Endothelial cell of umbilical vein (primary cell): Measurements from ENCODE around the gene MTNR1B. TPM values are rescaled to one million over a fixed set of nuclear protein-coding genes. Genes with fewer than 3 reads are reported as not detected.

Source experiments
- BruUV-seq: library from RNA; stranded (reverse); fragments of 400-500 nt; replicated peaks from 2 replicates; lab custom pipeline; 2021; lab: Mats Ljungman, UMichigan
- CTCF ChIA-PET: fragments of 300-600, 350-600 bp; sonication (Branson Sonifier 250); formaldehyde crosslinking; loops from one replicate; lab custom pipeline; 2021; ENCODE audit warnings: antibody characterized with exemption, inconsistent platforms; lab: Charles Lee
- POLR2A ChIA-PET: fragments of 300-600, 350-600 bp; sonication (Branson Sonifier 250); formaldehyde crosslinking; loops from one replicate; lab custom pipeline; 2021; ENCODE audit warnings: antibody characterized with exemption, inconsistent platforms; lab: Charles Lee
- DNase-seq: peaks from one replicate; pipeline ENCODE4 v3.0.0-alpha.2; 2011; ENCODE audit warnings: low read depth, low spot score
- FAIRE-seq: peaks from 2 replicates; lab custom pipeline; 2011; peaks lifted over from hg19 to GRCh38; lab: Jason Lieb, UNC
- H2AFZ ChIP-seq: 2 replicates; pipeline ENCODE4 v1.6.0; 2012; ENCODE audit warnings: low read depth, low read length, control low read depth, inconsistent platforms
- H3K27ac ChIP-seq: 2 replicates; pipeline ENCODE4 v1.5.1; 2011; ENCODE audit warnings: low read depth, mild to moderate bottlenecking, control low read depth, low read length, moderate library complexity; ENCODE audit not compliant: insufficient read depth
- H3K27me3 ChIP-seq, 2 experiments: 2 replicates each; pipeline versions ENCODE4 v1.6.0 to v1.6.1; 2011; ENCODE audit warnings: low read length in 2 of 2, mixed read lengths in 1 of 2; ENCODE audit not compliant: control insufficient read depth in 2 of 2, insufficient read depth in 2 of 2
- H3K36me3 ChIP-seq, 2 experiments: 2 replicates in 1 of 2; 3 replicates in 1 of 2; pipeline ENCODE4 v1.5.1; 2011; ENCODE audit warnings: low read length in 2 of 2, mild to moderate bottlenecking in 1 of 2, moderate library complexity in 1 of 2; ENCODE audit not compliant: control insufficient read depth in 2 of 2, insufficient read depth in 2 of 2; ENCODE audit errors: extremely low read depth in 1 of 2
- H3K4me1 ChIP-seq: 3 replicates; pipeline ENCODE4 v1.5.1; 2011; ENCODE audit warnings: mild to moderate bottlenecking, low read length; ENCODE audit not compliant: control insufficient read depth, insufficient read depth; ENCODE audit errors: extremely low read depth
- H3K4me2 ChIP-seq: 2 replicates; pipeline ENCODE4 v1.6.1; 2011; ENCODE audit warnings: low read length, control low read depth, mixed read lengths; ENCODE audit not compliant: insufficient read depth
- H3K4me3 ChIP-seq, 3 experiments: fragments of 200-600 bp in 1 of 3; sonication (generic), shearing (Covaris generic) in 1 of 3; replicated peaks in 1 of 3; 2 replicates each; pipeline ENCODE4 v1.5.1; 2011 to 2016; ENCODE audit warnings: control low read depth in 3 of 3, low read length in 3 of 3, mild to moderate bottlenecking in 2 of 3, inconsistent platforms in 1 of 3, low read depth in 1 of 3, moderate library complexity in 1 of 3; ENCODE audit not compliant: insufficient read depth in 1 of 3
- H3K79me2 ChIP-seq: 2 replicates; pipeline ENCODE4 v1.6.0; 2012; ENCODE audit warnings: low read length, inconsistent platforms; ENCODE audit not compliant: control insufficient read depth, insufficient read depth
- H3K9ac ChIP-seq: replicated peaks from 2 replicates; pipeline ENCODE3; 2011; ENCODE audit warnings: low read length, control low read depth; ENCODE audit not compliant: insufficient read depth; ENCODE audit errors: extremely low read depth
- H3K9me1 ChIP-seq: replicated peaks from 3 replicates; pipeline ENCODE4 v1.6.0; 2011; ENCODE audit warnings: mild to moderate bottlenecking, low read length; ENCODE audit not compliant: control insufficient read depth, insufficient read depth; ENCODE audit errors: extremely low read depth
- H3K9me3 ChIP-seq: replicated peaks from 2 replicates; pipeline ENCODE4 v1.5.1; 2012; ENCODE audit warnings: low read length, inconsistent platforms; ENCODE audit not compliant: control insufficient read depth, insufficient read depth
- H4K20me1 ChIP-seq: replicated peaks from 2 replicates; pipeline ENCODE3; 2011; ENCODE audit warnings: mild to moderate bottlenecking, low read length; ENCODE audit not compliant: control insufficient read depth, insufficient read depth; ENCODE audit errors: extremely low read depth
- EZH2 ChIP-seq: IDR thresholded peaks from 2 replicates; pipeline ENCODE4 v1.6.1; 2012; ENCODE audit warnings: borderline replicate concordance, low read depth, mild to moderate bottlenecking, moderate library complexity, low read length, inconsistent platforms; ENCODE audit not compliant: severe bottlenecking
- FOS ChIP-seq: IDR thresholded peaks from 2 replicates; pipeline ENCODE4 v1.6.1; 2011; ENCODE audit warnings: mild to moderate bottlenecking, low read length, moderate library complexity, borderline replicate concordance; ENCODE audit not compliant: insufficient read depth
- GATA2 ChIP-seq: IDR thresholded peaks from 2 replicates; pipeline ENCODE4 v1.7.0; 2011; ENCODE audit warnings: low read depth, mild to moderate bottlenecking, moderate library complexity, mixed read lengths, low read length; ENCODE audit not compliant: insufficient read length, insufficient read depth
- JUN ChIP-seq: IDR thresholded peaks from 2 replicates; pipeline ENCODE4 v1.6.1; 2011; ENCODE audit warnings: borderline replicate concordance, low read depth; ENCODE audit not compliant: insufficient read length, insufficient read depth
- MYC ChIP-seq: IDR thresholded peaks from one replicate; pipeline ENCODE4 v1.6.1; 2011; ENCODE audit warnings: mild to moderate bottlenecking, low read depth, low read length
- POLR2A ChIP-seq: IDR thresholded peaks from 2 replicates; pipeline ENCODE4 v1.6.1; 2012; ENCODE audit warnings: low read depth, mild to moderate bottlenecking, control low read depth, low read length
- POLR2AphosphoS5 ChIP-seq: IDR thresholded peaks from 2 replicates; pipeline ENCODE4 v1.6.1; 2012; ENCODE audit warnings: low read depth, mild to moderate bottlenecking, control low read depth, low read length, moderate library complexity; ENCODE audit not compliant: insufficient read depth
- dilution Hi-C: fragments of 300-500 bp; cut with MboI; formaldehyde crosslinking; loops from one replicate; pipeline ENCODE4 v1.15.0; 2019; ENCODE audit warnings: low sequenced_read_pairs; ENCODE audit not compliant: extremely low pct_ligation_motif_present
- intact Hi-C: fragments of 100-400 bp; cut with micrococcal nuclease; formaldehyde crosslinking; loops from one replicate; pipeline ENCODE4 v1.10.0; 2022
- polyA plus RNA-seq, 4 experiments: library from polyadenylated mRNA; depleted of rRNA in 3 of 4; stranded (reverse) in 3 of 4; unstranded in 1 of 4; fragments of >200 nt; gene quantifications; 2 replicates each; pipeline versions ENCODE4 v1.2.1 to v1.2.3, GENCODE V29; 2011 to 2012; ENCODE audit warnings: missing spikeins in 1 of 4
- total RNA-seq: library from RNA; stranded (reverse); gene quantifications from 2 replicates; pipeline ENCODE4 v1.2.3, GENCODE V29; 2021
- TF ChIP-seq, protein P1 (sequence below): IDR thresholded peaks from 2 replicates; pipeline ENCODE4 v1.6.1; 2011; ENCODE audit not compliant: insufficient read depth, insufficient read length
- TF ChIP-seq, protein P2 (sequence below), 2 donors: IDR thresholded peaks; 1 replicate in 1 of 2; 2 replicates in 1 of 2; pipeline ENCODE4 v1.5.1; 2011; ENCODE audit warnings: low read length in 2 of 2, mild to moderate bottlenecking in 2 of 2, moderate library complexity in 2 of 2, control low read depth in 1 of 2, inconsistent platforms in 1 of 2, low read depth in 1 of 2; ENCODE audit not compliant: insufficient read depth in 1 of 2; ENCODE audit errors: extremely low read depth in 1 of 2

MTNR1B gene
- total and polyA plus RNA-seq, 2 donors (not counting 3 experiments of a cell fraction or from before 2014, with no cell fraction given): not detected

DNA sequence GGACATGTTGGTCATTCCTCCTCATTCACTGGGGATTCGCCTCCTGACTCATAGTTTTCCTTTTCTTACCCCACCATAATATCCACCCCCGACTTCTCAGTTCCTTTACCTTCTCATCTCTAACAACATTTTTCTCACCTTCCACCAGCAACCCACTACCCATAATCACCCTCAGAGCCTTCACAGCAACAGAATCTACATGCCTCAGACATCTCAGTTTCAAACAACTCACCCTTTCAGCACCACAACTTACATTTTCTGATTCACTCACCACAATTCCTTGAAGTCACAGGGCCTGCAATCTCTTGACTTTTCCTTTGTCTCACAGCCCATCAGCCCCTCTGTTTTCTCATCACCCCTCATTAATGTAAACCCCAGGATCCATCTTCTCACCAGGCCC, 2.3 kb upstream of the MTNR1B start:
- CTCF ChIA-PET: no interaction called here
- no TSS peak for BruUV-seq
- Histone ChIP-seq H4K20me1 (no peaks in the 10 kb centered on the region), H3K9me1 (no peaks in the 10 kb centered on the region), H3K9ac (no peak overlapping the region), H3K4me3 (no peak overlapping the region), H3K27me3 (peaks cover 0 to 4% of the 10 kb centered on the region in 2 experiments), H2AFZ (no peak overlapping the region), H3K79me2 (no peaks in the 10 kb centered on the region), H3K27ac (no peak overlapping the region), H3K4me1 (no peaks in the 10 kb centered on the region), H3K36me3 (no peaks in the 10 kb centered on the region), H3K9me3 (no peaks in the 10 kb centered on the region), H3K4me2 (no peak overlapping the region)
- DNase-seq (no peak), FAIRE-seq (no peak)
- intact Hi-C loops (no loop called here), dilution Hi-C loops (no loop called here)
- TF ChIP-seq POLR2A: no peak
- POLR2A ChIA-PET: no interaction called here

DNA sequence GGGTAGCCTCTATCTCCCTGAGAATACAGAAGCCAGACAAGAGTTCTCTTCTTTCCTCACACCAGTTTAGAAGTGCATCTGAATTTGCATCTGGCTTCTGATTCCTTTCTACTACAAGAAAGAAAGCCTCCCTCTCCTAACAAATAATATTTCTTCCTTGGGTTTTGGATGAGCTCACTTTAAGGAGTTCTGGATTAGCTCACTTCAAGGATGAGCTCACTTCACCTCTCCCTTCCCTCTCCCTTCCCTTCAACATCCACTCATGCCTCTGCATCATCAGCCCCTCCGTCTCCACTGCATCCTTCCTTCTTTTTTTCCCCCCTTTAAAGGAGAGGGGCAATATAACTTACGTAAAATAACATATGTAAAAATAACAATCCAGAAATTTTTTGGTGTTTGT, 1.6 kb upstream of the MTNR1B start:
- FAIRE-seq (no peak), DNase-seq (no peak)
- Histone ChIP-seq H3K9ac (no peak overlapping the region), H3K79me2 (no peaks in the 10 kb centered on the region), H2AFZ (no peak overlapping the region), H3K9me1 (no peaks in the 10 kb centered on the region), H3K27ac (no peak overlapping the region), H3K4me1 (no peaks in the 10 kb centered on the region), H4K20me1 (no peaks in the 10 kb centered on the region), H3K9me3 (no peaks in the 10 kb centered on the region), H3K27me3 (peaks cover 0 to 4% of the 10 kb centered on the region in 2 experiments), H3K4me2 (no peak overlapping the region), H3K4me3 (no peak overlapping the region), H3K36me3 (no peaks in the 10 kb centered on the region)
- ChIA-PET POLR2A (no interaction called here), CTCF (no interaction called here)
- intact Hi-C loops (no loop called here), dilution Hi-C loops (no loop called here)
- no TSS peak for BruUV-seq
- TF ChIP-seq MYC (no peak), JUN (no peak), EZH2 (no peak), POLR2AphosphoS5 (no peak), GATA2 (no peak), FOS (no peak), POLR2A (no peak)
- TF ChIP-seq, protein P1, sequence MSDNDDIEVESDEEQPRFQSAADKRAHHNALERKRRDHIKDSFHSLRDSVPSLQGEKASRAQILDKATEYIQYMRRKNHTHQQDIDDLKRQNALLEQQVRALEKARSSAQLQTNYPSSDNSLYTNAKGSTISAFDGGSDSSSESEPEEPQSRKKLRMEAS: no peak
- TF ChIP-seq, protein P2, sequence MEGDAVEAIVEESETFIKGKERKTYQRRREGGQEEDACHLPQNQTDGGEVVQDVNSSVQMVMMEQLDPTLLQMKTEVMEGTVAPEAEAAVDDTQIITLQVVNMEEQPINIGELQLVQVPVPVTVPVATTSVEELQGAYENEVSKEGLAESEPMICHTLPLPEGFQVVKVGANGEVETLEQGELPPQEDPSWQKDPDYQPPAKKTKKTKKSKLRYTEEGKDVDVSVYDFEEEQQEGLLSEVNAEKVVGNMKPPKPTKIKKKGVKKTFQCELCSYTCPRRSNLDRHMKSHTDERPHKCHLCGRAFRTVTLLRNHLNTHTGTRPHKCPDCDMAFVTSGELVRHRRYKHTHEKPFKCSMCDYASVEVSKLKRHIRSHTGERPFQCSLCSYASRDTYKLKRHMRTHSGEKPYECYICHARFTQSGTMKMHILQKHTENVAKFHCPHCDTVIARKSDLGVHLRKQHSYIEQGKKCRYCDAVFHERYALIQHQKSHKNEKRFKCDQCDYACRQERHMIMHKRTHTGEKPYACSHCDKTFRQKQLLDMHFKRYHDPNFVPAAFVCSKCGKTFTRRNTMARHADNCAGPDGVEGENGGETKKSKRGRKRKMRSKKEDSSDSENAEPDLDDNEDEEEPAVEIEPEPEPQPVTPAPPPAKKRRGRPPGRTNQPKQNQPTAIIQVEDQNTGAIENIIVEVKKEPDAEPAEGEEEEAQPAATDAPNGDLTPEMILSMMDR (IDR thresholded peaks at IDR 0.05; ENCODE audit: extremely low read depth in 1 of 2, insufficient read depth in 1 of 2, low read depth in 1 of 2, low read length in 2 of 2): no peak
